GM10266 (cell line): ENCODE data around the gene RPL13A.
A peak's percentile ranks its signal among the peaks of the same experiment; 100 is the strongest.

Source experiments
- DNase-seq: peaks from one replicate; pipeline ENCODE4 v3.0.0; 2012; ENCODE audit errors: extremely low spot score
- TF ChIP-seq, protein P1 (sequence below): IDR thresholded peaks from 2 replicates; pipeline ENCODE4 v1.5.1; 2012; ENCODE audit warnings: mild to moderate bottlenecking, low read depth; ENCODE audit not compliant: control insufficient read depth, insufficient read depth; ENCODE audit errors: missing control alignments

RPL13A gene

GRCh38 chr19:49488046-49488862 is 846 bp downstream of the RPL13A start:
- DNase-seq, result no peak
- TF ChIP-seq, protein P1, sequence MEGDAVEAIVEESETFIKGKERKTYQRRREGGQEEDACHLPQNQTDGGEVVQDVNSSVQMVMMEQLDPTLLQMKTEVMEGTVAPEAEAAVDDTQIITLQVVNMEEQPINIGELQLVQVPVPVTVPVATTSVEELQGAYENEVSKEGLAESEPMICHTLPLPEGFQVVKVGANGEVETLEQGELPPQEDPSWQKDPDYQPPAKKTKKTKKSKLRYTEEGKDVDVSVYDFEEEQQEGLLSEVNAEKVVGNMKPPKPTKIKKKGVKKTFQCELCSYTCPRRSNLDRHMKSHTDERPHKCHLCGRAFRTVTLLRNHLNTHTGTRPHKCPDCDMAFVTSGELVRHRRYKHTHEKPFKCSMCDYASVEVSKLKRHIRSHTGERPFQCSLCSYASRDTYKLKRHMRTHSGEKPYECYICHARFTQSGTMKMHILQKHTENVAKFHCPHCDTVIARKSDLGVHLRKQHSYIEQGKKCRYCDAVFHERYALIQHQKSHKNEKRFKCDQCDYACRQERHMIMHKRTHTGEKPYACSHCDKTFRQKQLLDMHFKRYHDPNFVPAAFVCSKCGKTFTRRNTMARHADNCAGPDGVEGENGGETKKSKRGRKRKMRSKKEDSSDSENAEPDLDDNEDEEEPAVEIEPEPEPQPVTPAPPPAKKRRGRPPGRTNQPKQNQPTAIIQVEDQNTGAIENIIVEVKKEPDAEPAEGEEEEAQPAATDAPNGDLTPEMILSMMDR, result no peak

GRCh38 chr19:49488863-49489537 is 1.6 kb downstream of the RPL13A start:
- TF ChIP-seq, protein P1, result no peak
- DNase-seq, result no peak

- TF ChIP-seq, protein P1, result peak; percentile 50
Observed at GRCh38 chr19:49489601-49490167, 2.3 kb downstream of the RPL13A start.

DNA sequence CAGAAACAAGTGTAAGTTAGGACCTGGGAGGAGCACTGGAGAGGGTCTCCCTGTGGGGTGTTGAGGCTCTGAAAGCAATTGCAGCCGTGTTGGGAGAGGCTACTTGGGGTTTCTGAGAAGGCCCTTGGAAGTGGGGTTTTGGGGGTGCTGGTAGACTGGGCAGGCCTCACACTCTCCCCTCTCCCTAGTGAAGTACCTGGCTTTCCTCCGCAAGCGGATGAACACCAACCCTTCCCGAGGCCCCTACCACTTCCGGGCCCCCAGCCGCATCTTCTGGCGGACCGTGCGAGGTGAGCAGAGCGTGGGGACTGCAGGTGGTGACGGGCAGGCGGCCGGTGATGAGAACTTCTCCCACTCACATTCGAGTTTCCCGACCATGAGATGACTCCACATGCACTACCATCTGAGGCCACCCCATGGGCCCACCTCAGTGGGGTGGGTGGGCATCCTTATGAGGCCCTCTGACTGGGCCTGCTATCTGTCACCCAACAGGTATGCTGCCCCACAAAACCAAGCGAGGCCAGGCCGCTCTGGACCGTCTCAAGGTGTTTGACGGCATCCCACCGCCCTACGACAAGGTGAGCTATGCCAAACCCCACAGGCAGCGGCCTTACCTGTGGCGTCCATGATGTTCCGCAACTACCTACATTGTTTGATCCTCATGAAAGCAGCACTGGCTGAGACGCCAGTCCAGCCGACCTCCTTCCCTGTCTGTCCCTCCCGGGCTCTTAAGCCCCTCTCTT is 3.0 kb downstream of the RPL13A start:
- TF ChIP-seq, protein P1, result no peak
- no peak for DNase-seq

More at GRCh38 chr19:49489601-49490167, 2.3 kb downstream of the RPL13A start:
- no peak for DNase-seq

GRCh38 chr19:49491030-49491803 is 3.8 kb downstream of the RPL13A start:
- TF ChIP-seq, protein P1, result no peak
- no peak for DNase-seq

- TF ChIP-seq, protein P1, result no peak
Observed at GRCh38 chr19:49491804-49492572, 4.6 kb downstream of the RPL13A start.

More at GRCh38 chr19:49491804-49492572, 4.6 kb downstream of the RPL13A start:
- DNase-seq, result no peak
